PC-3 (cell line): ENCODE measurements around the gene TTC39B.

Experiments used
- EZH2 ChIP-seq: fragments of 300-600 bp; sonication (generic); IDR thresholded peaks from one replicate; pipeline ENCODE4 v1.6.1; 2017; ENCODE audit warnings: antibody characterized with exemption, mild to moderate bottlenecking, low read length; ENCODE audit not compliant: unreplicated experiment
- TF ChIP-seq, protein P1 (sequence below): fragments of 300-600 bp; sonication (generic); conservative IDR thresholded peaks from 2 replicates; pipeline ENCODE4 v1.5.1; 2017; ENCODE audit warnings: antibody characterized with exemption, low read depth, mild to moderate bottlenecking, low read length

DNA sequence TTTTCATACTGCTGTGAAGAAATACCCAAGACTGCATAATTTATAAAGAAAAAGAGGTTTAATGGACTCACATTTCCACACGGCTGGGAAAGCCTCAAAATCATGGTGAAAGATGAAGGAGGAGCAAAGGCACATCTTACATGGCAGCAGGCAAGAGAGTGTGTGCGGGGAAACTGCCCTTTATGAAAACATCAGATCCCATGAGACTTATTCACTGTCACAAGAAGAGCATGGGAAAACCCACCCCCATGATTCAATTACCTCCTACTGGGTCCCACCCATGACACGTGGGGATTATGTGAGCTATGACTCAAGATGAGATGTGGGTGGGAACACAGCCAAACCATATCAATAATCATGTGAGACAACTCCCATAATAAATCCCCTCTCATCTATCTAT lies 8.7 kb downstream of the TTC39B start:
- TF ChIP-seq, protein P1, sequence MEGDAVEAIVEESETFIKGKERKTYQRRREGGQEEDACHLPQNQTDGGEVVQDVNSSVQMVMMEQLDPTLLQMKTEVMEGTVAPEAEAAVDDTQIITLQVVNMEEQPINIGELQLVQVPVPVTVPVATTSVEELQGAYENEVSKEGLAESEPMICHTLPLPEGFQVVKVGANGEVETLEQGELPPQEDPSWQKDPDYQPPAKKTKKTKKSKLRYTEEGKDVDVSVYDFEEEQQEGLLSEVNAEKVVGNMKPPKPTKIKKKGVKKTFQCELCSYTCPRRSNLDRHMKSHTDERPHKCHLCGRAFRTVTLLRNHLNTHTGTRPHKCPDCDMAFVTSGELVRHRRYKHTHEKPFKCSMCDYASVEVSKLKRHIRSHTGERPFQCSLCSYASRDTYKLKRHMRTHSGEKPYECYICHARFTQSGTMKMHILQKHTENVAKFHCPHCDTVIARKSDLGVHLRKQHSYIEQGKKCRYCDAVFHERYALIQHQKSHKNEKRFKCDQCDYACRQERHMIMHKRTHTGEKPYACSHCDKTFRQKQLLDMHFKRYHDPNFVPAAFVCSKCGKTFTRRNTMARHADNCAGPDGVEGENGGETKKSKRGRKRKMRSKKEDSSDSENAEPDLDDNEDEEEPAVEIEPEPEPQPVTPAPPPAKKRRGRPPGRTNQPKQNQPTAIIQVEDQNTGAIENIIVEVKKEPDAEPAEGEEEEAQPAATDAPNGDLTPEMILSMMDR: no peak
- TF ChIP-seq EZH2: no peak
